Superior temporal gyrus (tissue), 1 donor: ENCODE results near the gene OPCML.

Experiments used
- DNase-seq: peaks from one replicate; pipeline ENCODE4 v3.0.0-alpha.2; 2016; ENCODE audit errors: extremely low spot score

Gene OPCML

GRCh38 chr11:133413703-133414102 is 118.6 kb downstream of the OPCML start:
- DNase-seq = no peak

DNA sequence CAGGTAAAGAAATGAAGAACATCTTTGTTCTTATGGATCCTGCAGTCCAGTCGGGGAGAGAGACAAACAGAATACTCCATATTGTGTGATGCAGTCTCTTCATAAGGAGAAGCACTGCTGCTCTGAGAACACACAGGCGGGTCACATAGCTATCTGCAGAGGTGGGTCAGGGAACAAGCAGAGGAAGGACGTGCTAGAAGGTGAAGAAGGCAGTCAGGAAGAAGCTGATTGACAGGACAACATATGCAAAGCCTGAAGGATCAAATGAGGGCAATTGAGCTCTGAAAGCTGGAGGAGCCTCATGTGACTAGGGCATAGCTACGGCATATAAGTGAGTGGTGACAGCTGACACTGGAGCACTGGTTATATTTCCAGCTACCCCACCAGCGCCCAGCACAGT is 122.5 kb downstream of the OPCML start:
- DNase-seq = no peak

GRCh38 chr11:133408936-133409335 is 123.4 kb downstream of the OPCML start:
- no peak for DNase-seq

DNA sequence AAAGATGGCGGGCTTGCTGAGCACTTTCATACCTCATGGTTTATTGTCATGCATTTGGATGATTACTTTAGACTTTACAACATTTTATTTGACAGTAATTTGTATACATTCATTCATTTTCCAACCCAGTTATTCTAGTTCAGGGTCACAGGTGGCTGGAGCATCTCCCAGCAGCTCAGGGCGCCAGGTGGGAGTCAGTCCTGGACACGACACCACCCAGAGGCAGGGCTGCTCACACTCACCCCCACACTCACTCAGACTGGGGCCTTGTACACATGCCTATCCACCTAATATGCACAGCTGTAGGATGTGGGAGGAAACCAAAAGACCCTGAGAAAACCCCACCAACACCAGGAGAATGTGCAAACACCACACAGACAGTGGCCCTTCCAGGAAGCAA is 123.9 kb downstream of the OPCML start:
- no peak for DNase-seq

GRCh38 chr11:133406489-133406888 is 125.8 kb downstream of the OPCML start:
- DNase-seq = no peak

DNA sequence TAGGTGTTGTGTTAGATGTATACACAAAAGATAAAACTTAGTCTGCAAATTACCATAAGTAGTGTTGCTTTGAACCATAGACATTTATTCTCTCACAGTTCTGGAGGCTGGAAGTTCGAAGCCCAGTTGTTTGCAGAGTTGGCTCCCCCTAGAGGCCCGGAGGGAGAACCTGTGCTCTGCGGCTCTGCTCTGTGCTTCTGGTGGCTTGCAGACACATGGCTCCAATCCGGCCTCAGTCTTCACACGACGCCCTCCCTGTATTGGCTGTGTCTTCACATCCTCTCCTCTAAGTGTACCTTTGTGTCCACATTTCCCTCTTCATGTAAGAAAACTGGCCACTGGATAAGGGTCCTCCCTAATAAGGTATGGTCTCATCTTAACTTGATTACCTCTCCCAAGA is 128.4 kb downstream of the OPCML start:
- no peak for DNase-seq

DNA sequence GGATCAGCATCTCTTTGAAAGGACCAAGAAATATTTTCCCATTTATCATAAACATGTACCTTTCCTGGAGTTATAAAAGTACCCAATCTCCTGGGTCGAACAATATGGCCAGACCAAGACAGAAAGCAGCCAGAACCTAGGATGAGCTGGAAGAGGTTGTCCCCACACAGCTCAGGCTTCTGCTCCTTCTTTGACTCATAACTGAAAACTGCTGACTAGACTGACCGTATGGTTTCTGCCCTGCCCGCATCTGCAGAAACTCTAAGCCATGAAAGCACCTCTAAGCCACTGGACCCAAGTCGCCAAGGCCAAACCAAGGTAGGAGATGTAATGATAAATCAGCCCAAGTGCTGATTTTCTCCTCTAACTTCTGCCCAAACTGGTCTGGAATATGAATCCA is 129.8 kb downstream of the OPCML start:
- no peak for DNase-seq

DNA sequence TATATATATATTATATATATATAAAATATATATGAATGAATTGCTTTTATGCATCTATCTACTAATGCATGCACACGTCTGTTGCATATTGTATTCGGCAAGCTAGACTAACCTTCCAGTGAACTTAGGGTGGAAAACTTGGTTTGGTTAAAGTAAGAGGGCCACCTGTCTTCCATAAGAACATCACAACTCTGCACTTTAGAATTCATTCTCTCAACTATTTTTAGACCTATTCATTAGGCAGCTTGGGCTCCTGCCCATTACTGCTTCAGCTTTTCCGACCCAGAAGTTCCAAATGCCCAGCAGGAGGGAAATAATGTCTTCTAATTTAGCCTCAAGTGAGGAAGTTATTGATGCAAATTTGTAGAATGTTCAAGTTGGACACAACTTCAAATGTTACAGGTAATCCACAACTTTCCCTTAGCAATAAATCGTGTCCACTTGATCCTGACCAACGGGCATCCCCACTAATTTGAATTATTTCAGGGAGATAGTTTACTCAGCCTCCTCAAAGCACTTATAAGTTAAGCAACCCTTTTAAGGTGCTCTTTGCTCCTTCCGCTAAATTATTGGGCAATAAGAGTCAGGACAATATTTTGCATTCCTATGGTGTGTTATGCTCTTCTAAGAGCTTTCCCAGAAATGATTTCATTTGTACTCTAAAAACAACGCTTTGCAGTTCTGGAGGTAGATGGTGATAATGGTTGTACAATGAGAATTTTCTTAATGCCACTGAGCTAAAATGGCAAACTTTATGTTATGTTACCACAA is 132.3 kb downstream of the OPCML start:
- peak; percentile 43 for DNase-seq

DNA sequence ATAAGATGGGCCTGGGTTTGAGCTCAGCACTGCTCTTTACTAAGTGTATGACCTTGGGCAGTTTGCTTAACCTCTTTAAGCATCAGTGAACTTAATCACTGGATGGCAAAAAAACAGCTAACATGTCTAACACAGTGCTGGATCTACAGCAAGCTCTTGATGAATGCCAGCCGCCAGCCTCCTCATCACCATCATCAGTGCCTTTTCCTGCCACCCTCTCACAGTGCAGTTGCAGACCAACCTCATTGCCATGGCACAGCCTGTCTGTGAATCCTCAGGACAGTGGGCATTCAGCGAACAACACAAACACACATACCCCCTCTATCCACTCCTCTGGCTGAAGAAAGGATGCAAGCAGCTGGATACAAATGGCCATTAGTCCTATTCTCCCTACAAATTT is 133.0 kb downstream of the OPCML start:
- no peak for DNase-seq

DNA sequence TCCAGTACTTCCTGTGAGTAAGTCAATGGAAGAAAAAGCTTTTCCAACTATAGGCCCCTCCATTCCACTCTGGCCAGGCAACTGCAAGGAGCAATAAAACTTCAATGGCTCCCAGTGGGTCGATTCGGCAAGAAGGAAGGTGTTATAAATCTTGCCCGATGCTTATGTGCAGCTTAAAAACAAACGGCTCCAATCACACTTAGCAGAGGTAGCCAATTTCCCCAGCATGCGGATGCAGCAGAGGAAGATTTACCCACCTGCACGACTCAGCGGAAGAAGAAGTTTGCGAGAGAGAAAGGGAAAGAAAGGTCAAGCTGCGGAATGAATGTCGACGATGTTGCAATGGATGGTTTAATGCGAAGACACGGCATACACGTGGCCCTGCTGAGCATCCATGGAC is 141.5 kb downstream of the OPCML start:
- DNase-seq = no peak

DNA sequence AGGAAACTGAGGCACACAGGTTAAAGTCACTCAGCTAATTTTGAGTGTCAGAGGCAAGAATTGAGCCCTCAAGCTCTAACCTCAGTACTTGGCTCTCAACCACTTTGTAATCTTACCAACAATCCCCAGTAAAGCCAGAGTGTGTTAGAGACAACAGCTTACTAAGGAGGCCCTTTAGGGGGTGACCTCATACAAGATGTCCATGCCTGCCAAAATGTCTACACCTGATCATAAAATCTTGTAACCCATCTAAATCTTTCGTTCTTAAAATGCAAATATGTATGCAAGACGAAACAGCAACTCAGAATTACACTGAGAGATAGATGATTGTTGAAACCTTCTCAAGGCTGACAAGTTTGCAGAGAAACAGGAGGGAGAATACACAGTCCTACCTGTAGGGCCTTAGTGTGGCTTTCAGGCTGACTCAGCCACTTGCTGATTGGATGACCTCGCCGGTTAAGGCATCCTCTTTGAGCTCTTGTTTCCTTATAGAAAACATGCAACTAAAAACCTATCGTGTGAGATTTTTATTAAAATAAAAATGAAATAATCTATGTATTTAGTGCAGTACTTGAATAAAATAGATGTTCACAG is 143.2 kb downstream of the OPCML start:
- no peak for DNase-seq

DNA sequence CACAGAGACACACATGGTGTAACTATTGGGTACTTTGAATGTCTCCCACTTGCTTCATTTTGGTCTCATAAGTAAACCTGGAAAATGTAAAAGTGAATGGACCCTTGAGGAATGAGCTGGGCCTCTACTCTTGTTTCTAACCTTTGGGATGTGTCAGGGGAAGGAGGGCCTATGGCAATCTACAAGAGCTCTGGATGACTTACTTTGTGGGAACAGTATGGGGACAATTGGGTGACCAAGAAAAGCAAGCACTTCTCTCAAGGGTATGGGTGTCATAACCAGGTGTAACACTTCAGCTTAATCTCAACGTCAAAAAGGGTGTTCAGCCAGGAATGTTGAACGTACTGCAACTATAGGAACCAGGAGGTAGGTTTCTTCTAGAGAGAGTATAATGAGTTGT is 144.0 kb downstream of the OPCML start:
- no peak for DNase-seq

DNA sequence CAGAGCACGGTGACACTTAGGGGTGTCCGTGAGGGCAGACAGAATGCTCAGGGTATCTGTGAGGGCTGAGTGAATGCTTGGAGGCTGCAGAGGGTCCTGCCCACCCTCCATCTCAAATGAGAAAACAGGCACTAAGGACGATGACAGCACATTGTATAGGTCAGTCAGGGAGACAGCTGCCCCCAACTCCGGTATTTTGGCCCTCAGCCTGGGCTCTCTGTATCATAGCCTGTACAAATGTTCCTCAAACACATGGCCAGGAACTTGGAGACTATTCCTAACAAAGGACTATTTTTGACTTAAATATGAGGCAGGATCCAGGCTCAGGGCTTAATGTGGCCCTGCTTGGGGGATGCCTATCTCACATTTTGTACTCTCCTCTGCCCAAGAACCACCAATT is 145.4 kb downstream of the OPCML start:
- no peak for DNase-seq

DNA sequence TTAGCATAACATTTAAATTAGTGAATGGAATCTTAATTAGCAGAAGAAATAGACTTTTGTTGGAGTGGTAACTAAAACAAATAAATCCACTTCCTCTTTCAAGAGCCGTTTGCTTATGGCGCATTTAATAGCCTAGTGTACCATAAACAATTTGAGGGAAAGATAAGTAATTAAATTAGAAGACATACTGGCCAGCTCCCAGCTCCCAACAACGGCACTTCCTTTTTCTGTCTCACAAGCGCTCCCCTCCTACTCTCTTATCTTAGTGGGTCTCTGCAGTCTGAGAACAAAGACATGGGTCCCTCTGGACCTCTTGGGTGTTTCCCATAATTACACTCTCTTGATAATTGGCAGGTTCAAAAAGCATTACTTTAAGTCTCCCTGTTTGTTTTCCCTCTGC is 146.0 kb downstream of the OPCML start:
- DNase-seq = no peak

- no peak for DNase-seq
These were observed 146.5 kb downstream of the OPCML start for GRCh38 chr11:133385781-133386180.

- no peak for DNase-seq
These were observed 147.6 kb downstream of the OPCML start for GRCh38 chr11:133384731-133385130.

GRCh38 chr11:133383689-133384088 is 148.6 kb downstream of the OPCML start:
- no peak for DNase-seq

- no peak for DNase-seq
These were observed 149.1 kb downstream of the OPCML start for GRCh38 chr11:133383201-133383600.

GRCh38 chr11:133382131-133382812 is 150.0 kb downstream of the OPCML start:
- DNase-seq = no peak

- DNase-seq = no peak
These were observed 150.6 kb downstream of the OPCML start for GRCh38 chr11:133381761-133382130.

GRCh38 chr11:133366147-133366546 is 166.2 kb downstream of the OPCML start:
- no peak for DNase-seq

- DNase-seq = no peak
These were observed 169.4 kb downstream of the OPCML start for GRCh38 chr11:133362916-133363315.

DNA sequence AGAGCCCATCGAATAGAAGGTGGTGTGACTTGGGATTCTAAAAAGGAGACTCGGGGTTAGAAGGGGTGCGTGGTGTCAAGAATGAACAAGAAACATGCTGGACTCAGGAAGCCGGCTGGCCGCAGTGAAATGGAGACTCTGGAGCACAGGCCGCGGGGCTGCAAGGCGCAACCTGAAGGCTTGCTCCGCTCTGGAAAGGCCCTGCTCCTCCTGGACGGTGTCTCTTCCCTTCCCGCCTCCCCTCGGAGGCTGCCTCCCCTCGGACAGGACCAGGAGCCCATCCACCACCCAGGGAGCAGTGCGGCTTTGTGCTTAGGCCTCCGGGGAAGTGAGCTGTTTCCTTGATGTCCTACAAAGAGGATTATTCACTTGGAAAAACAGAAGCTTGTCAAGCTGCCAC is 170.1 kb downstream of the OPCML start:
- no peak for DNase-seq
